ENCODE measurements around the gene SLC9A8.

SLC9A8 gene

DNA sequence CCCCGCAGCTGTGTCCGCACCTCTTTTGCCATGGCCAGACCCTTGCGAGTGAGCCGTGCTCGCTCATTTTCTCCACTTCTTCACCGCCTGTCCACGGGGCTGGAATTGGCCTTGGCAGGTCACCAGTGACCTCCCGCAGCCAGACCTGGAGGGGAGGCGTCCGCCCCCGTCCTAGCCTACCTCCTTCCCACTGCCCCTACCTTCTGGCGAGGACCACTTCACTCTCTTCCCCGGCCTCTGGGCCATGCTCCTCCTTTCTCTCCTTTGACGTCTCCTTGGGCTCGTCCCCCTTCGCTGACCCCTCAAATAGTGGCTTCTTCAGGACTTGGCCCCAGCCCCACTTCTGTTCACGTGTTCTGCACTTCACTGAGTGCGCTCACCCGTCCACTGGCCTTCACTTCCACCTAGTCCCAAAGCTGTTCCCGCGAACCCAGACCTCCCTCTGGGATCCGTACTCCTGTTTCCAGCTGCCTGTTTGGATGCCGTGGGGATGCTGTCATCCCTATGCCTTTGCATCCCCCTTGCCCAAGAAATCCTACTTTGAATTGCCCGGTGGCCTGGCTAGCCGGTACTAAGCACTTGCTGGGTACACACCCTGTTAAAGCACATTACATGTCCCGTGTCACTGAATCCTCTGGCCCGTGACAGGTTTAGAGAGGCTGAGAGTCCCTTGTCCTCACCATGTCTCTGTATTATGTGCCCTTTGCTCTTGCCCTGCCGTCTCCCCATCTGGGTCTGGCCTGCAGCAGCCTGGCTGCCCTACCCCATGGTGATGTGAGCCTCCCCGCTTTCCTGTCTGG lies 69.7 kb downstream of the SLC9A8 start:
- H3K9me3 Mint-ChIP-seq (ENCODE audit: low read depth), result no peaks in the 10 kb centered on the region
- no peak overlapping the region for H3K27ac Mint-ChIP-seq
- no peaks in the 10 kb centered on the region for H3K27me3 Mint-ChIP-seq
- H3K36me3 Mint-ChIP-seq, result no peaks in the 10 kb centered on the region
- no peak overlapping the region for H3K4me3 Mint-ChIP-seq
- no peaks in the 10 kb centered on the region for H3K4me1 Mint-ChIP-seq (ENCODE audit: low read depth)

DNA sequence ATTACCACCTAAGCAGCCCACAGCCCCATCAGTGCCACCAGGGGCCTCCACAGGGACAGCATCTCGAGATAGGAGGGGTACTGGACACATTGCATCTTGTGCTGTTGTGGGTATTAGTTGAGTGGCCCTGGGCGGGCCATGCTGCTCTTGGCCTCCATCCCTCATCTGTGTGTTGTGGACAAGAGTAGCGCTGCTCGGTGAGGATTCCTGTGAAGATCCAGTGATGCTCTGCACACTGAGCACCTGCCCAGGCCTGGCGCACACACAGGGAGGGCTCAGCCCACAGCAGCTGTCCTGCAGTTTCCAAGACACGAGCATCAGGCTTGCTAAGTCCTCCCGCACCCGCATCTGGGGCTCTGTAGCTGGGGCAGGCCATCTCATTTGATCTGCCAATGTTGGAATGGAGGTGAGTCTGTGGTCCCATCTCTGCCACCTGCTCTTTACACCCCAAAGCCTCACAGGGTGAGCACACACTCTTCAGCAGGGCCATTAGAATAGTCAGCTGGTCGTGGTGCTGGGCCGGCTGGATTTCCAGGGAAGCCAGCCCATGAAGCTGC lies 70.7 kb downstream of the SLC9A8 start:
- Mint-ChIP-seq H3K4me3 (no peak overlapping the region), H3K9me3 (ENCODE audit: low read depth) (no peaks in the 10 kb centered on the region), H3K36me3 (no peaks in the 10 kb centered on the region), H3K27ac (no peak overlapping the region), H3K27me3 (no peaks in the 10 kb centered on the region), H3K4me1 (ENCODE audit: low read depth) (peaks cover under 1% of the 10 kb centered on the region)

DNA sequence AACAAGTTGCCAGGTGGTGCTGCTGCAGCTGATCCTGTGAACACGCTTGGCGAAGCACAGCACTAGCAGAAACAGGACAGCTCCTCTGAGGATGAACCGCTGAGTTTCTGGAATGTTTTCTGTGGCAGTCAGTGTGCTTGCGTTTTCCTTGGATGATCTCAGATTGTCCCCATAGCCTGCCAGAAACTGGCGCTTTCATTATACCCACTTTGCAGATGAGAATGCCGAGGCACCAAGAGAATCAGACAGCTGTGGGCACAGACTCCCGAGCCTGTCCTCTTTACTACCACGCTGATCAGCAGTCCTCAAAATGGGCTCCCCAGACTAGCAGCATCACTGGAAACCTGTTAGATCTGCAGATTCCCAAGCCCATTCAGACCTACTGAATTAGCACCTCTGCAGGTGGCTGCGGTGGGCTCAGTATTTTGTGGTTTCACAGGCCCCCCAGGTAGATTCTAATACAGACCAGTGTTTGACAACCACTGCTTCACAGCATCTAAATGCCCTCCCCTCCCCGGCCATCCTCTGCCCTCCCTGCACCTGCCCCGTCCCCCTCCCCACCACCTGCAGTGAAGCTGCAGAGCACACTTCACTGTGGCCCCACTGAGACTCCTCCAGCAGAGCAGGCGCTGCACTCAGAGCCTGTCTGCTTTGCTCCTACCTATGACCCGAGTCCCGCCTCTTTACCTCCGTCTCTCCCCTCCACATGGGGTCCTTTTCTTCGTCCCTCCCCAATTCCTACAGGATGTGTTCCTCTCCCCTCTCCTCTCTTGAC lies 73.1 kb downstream of the SLC9A8 start:
- Mint-ChIP-seq H3K36me3 (peaks cover 2% of the 10 kb centered on the region), H3K9me3 (ENCODE audit: low read depth) (no peaks in the 10 kb centered on the region), H3K4me3 (no peak overlapping the region), H3K4me1 (ENCODE audit: low read depth) (peaks cover 1% of the 10 kb centered on the region), H3K27ac (no peak overlapping the region), H3K27me3 (no peaks in the 10 kb centered on the region)

DNA sequence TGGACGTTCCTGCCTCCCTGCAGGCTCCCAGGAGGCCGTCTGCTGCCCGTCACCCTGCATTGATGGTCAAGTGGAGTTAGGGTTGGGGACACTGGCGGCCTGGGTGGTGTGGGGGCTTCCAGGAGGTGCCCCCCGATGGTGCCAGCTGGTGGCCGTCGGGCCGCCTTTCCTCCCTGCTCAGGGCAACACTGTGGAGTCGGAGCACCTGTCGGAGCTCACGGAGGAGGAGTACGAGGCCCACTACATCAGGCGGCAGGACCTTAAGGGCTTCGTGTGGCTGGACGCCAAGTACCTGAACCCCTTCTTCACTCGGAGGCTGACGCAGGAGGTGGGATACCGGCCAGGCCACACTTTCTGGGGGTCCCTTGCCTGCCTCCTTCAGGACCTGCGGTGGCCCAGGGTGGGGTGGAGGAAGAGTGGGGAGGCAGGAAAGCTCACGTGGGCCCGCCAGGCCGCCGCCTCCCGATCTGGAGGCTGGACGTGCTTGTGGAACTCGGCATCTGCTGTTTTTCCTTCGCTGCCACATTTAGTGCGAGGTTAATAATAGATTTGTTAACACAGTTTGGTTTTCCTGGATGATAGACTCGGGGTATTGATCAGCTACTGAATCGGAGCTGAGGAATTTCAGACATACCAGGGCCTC lies 74.1 kb downstream of the SLC9A8 start:
- Mint-ChIP-seq H3K4me3 (no peak overlapping the region), H3K27me3 (no peaks in the 10 kb centered on the region), H3K36me3 (peaks cover 2% of the 10 kb centered on the region), H3K4me1 (ENCODE audit: low read depth) (peaks cover 1% of the 10 kb centered on the region), H3K9me3 (ENCODE audit: low read depth) (no peaks in the 10 kb centered on the region), H3K27ac (no peak overlapping the region)

DNA sequence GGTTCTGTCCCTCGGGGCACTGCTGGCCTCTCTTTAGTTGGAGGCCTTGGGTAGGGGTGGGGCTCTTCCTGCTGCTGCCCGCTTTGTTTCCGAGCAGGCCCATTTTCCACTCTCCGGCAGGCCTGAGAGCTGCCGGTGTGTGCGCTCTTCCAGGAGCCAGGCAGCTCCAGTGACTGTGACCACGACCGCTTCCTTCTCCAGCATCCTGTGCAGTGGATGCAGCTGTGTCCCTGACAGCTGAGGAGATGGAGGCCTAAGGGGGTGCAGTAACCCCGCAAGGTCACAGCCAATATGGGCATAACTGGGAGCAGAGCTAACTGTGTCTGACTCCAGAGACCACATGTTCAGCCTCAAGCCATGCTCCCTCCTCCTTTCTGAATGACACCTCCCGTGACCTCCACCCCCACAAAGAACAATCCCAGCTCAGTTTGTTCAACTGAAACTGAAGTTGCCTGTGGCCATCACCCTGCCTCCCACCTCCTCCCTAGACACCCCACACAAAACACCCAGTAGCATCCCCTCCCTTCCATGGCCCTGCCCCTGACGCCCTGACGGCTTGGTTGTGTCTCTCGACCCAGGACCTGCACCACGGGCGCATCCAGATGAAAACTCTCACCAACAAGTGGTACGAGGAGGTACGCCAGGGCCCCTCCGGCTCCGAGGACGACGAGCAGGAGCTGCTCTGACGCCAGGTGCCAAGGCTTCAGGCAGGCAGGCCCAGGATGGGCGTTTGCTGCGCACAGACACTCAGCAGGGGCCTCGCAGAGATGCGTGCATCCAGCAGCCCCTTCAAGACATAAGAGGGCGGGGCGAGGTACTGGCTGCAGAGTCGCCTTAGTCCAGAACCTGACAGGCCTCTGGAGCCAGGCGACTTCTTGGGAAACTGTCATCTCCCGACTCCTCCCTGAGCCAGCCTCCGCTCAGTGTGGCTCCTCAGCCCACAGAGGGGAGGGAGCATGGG lies 74.9 kb downstream of the SLC9A8 start:
- Mint-ChIP-seq H3K4me3 (no peak overlapping the region), H3K9me3 (ENCODE audit: low read depth) (no peaks in the 10 kb centered on the region), H3K27ac (no peak overlapping the region), H3K36me3 (peaks cover 2% of the 10 kb centered on the region), H3K27me3 (no peaks in the 10 kb centered on the region), H3K4me1 (ENCODE audit: low read depth) (peaks cover 1% of the 10 kb centered on the region)

DNA sequence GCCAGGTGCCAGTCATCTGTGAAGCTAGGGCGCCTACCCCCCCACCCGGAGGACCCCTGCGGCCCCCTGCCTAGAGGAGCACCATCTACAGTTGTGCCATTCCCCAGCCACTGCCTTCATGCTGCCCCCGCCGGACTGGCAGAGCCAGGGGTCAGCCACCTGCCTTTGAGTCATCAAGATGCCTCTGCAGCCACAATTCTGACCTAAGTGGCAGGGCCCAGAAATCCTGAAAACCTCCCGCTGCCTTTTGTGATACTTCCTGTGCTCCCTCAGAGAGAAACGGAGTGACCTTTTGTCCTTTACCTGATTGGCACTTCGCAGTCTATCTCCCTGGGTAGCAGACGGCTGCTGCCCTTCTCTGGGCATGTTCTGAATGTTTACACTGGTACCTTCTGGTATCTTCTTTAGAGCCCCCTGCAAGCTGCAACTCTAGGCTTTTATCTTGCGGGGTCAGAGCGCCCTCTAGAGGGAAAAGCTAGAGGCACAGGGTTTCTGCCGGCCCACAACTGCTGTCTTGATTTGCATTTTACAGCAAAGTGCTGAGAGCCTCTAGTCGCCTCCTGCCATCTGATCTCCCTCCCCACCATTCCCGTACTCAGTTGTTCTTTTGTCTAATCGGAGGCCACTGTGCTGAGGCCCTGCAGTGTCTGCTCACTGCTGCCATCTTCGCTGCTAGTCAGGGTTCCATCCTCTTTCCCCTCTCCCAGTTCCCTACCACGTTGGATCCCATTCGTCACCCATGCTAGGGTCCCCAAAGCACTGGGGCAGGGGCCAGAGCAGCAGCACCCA lies 75.8 kb downstream of the SLC9A8 start:
- Mint-ChIP-seq H3K4me3 (no peak overlapping the region), H3K4me1 (ENCODE audit: low read depth) (peaks cover 5% of the 10 kb centered on the region), H3K27me3 (no peaks in the 10 kb centered on the region), H3K36me3 (peaks cover 2% of the 10 kb centered on the region), H3K9me3 (ENCODE audit: low read depth) (no peaks in the 10 kb centered on the region), H3K27ac (no peak overlapping the region)

DNA sequence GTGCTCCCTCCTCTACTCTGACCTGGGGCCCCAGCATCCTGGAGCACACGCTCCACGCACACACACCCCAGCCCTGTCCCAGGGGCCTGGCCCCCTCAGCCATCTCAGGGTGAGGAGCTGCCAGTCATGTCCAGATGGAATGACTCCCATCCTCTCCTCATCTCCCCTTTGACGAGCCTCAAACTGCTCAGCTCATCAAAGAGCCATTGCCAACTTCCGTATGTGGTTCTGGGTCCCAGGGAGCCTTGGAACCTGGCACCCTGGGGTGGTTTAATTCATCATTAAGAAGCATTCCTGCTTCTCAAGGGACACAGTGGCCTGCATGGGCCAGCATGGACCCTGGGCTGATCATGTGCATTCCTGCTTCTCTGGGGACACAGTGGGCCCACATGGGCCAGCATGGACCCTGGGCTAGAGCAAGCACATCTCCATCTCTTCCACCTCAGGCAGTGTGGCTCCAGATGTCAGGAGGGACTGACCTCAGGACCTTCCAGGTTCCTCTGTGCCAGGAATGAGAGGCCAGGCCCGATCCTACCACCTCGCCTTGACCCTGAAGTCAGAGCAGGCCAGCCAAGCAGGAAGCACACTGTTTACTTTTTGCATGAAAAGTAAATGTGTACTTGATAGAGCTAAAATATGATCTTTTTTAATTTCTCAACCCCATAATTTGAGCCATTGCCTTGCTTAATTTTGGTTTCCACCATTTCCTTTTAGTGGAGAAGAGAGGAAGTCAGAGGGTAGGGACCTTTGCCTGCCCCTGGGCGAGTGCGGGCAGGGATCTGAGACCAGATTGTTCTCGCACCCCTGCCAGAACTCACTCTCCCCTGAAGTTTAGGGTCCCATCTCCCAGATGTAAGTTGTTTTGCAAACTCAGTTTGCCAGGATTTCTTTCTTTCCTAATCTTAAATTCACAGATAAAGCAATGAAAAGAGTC lies 76.6 kb downstream of the SLC9A8 start:
- Mint-ChIP-seq H3K9me3 (ENCODE audit: low read depth) (no peaks in the 10 kb centered on the region), H3K27ac (peak overlapping the region; percentile 43), H3K36me3 (peaks cover 2% of the 10 kb centered on the region), H3K4me3 (no peak overlapping the region), H3K27me3 (no peaks in the 10 kb centered on the region), H3K4me1 (ENCODE audit: low read depth) (peaks cover 14% of the 10 kb centered on the region)

DNA sequence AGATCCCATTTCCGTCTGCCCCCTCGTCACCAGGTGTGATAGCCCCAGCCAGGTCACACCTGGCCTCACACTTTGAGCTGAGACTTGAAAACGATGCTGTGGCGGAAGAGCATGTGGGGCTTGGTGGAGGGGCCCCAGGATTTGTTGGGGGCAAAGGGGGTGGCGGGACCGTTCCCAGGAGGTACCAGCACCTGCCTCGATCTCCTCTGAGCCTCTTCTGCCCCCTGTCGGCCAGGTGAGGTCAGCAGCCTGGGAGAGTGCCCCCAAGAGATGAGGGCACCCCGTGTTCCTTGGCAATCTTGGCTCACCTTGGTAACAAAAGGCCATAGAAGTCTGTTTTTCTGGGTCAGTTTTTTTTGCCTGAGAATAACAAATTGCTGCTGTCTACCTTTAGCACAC lies 77.3 kb downstream of the SLC9A8 start:
- peaks cover 14% of the 10 kb centered on the region for H3K4me1 Mint-ChIP-seq (ENCODE audit: low read depth)
- H3K27ac Mint-ChIP-seq, result no peak overlapping the region
- no peaks in the 10 kb centered on the region for H3K27me3 Mint-ChIP-seq
- H3K36me3 Mint-ChIP-seq, result peaks cover 2% of the 10 kb centered on the region
- H3K4me3 Mint-ChIP-seq, result no peak overlapping the region
- H3K9me3 Mint-ChIP-seq (ENCODE audit: low read depth), result no peaks in the 10 kb centered on the region

DNA sequence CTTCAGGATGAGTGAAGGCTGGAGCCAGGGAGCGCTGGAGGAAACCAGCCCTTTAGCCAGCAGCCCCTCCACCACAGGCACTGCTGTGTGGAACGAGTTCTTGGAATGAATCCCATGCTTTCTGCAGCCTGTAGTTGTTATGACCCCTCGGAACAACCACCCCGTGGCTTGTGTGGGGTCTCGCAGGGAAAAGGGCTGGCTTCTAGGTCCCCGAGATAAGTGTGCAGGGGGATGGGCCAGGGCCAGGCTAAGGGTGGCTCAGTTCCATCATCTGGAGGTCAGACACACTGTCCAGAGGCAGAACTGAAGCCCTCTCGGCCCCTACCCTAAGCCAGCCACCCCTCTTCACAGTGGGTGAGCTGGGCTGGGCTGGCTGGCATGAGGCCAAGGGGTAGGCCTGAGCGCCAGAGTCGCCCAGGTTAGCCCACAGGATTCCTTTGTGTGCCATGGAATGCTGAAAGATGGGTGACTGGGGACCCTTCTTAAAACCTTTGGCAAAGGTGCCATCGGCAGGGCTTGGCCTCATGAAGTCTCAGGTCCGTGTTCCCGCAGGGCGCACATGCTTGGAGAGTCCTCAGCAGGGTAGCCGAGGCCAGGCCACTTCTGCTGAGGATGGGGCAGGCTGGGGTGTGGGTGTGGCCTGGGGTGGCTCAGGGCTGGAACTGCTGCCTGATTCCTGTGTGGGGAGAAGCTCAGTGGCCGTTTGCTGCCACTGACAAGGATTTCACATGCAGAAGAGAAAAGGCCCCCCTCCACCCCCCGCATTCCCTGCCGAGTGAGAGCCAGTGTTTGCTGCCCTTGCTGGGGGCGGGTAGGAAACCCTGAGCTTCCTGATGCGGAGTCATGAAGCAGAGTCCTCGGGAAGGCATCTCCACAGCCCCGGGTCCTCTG lies 78.1 kb downstream of the SLC9A8 start:
- Mint-ChIP-seq H3K36me3 (peaks cover 2% of the 10 kb centered on the region), H3K9me3 (ENCODE audit: low read depth) (no peaks in the 10 kb centered on the region), H3K27ac (no peak overlapping the region), H3K4me3 (no peak overlapping the region), H3K27me3 (no peaks in the 10 kb centered on the region), H3K4me1 (ENCODE audit: low read depth) (peaks cover 14% of the 10 kb centered on the region)

DNA sequence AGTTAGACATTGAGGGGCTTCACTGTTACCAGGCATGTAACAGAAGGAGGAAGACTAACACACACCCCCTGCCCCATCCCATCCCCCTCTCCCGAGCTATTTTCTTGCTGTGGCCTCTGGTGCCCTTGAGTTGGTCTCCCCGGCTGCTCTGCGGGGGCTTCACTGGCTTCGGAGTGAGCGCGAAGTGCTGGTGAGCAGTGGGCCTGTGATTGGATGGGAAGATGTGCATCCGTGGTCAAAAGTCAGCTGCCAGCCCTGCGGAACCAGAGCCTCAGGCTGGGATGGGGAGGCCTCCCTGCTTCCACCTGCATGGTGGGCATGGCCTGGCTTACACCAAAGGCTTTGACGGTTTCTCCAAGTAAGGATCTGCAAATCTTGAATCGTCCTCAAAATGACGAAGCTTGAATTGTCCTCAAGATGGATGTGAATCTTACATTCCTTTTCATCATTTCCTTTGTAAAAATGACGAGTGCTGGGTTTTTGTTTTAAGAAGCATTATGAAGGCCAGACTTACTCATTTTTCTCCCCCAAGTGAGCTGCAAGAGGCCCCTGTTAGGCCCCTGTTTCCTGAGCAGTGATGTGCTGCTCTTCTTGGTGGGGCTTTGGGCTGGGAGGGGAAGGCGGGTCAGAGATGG lies 79.0 kb downstream of the SLC9A8 start:
- peaks cover 14% of the 10 kb centered on the region for H3K4me1 Mint-ChIP-seq (ENCODE audit: low read depth)
- H3K9me3 Mint-ChIP-seq (ENCODE audit: low read depth), result no peaks in the 10 kb centered on the region
- H3K36me3 Mint-ChIP-seq, result peaks cover 2% of the 10 kb centered on the region
- H3K27ac Mint-ChIP-seq, result no peak overlapping the region
- no peak overlapping the region for H3K4me3 Mint-ChIP-seq
- H3K27me3 Mint-ChIP-seq, result no peaks in the 10 kb centered on the region

DNA sequence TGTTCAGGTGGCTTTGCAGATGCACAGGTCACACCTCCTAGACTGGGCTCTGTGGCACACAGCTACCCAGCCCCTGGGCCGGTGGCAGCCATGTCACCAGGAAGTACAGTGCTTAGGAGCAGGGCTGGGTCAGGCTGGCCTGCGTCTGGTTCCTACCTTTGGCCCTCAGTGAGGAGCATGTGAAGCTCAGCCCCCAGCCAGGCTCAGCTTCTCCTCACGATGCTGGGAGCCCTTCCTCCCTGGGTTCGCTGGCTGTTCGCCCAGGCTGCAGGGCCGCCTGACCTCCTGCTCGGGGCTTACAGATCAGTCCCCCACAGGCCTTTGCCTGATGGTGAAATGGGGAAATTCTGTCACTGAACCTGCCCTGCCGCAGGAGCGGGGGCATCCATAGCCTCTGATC lies 79.6 kb downstream of the SLC9A8 start:
- Mint-ChIP-seq H3K4me3 (no peak overlapping the region), H3K36me3 (peaks cover 2% of the 10 kb centered on the region), H3K27ac (no peak overlapping the region), H3K9me3 (ENCODE audit: low read depth) (no peaks in the 10 kb centered on the region), H3K27me3 (no peaks in the 10 kb centered on the region), H3K4me1 (ENCODE audit: low read depth) (peaks cover 14% of the 10 kb centered on the region)

DNA sequence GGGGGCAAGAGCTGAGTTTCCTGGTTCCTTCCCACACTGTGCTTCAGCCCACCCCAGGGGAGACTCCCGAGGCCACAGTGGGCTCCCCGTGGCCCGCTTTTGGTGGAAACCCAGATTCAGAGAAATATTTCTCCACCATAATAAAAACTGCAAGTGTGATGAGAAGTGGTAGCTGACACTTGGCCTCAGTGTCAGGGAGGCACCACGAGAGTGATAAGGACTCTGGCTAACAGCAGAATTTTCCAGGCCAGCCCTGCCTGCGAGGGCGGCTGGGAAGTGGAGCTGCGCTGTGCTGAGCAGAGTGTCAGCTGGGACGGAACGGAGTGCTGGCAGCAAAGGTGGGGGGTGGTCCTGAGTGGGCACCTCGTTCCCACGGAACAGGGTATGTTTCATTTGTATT lies 80.2 kb downstream of the SLC9A8 start:
- peaks cover 14% of the 10 kb centered on the region for H3K4me1 Mint-ChIP-seq (ENCODE audit: low read depth)
- H3K27ac Mint-ChIP-seq, result no peak overlapping the region

More for the DNA sequence above, 80.2 kb downstream of the SLC9A8 start:
- no peak overlapping the region for H3K4me3 Mint-ChIP-seq
- H3K27me3 Mint-ChIP-seq, result no peaks in the 10 kb centered on the region
- peaks cover 2% of the 10 kb centered on the region for H3K36me3 Mint-ChIP-seq
- no peaks in the 10 kb centered on the region for H3K9me3 Mint-ChIP-seq (ENCODE audit: low read depth)

All from activated naive CD8-positive, alpha-beta T cell (primary cell).